Kasumi-1 (cell line): Measurements from ENCODE around the gene LRRC70.
A peak's percentile ranks its signal among the peaks of the same experiment; 100 is the strongest.
"Not testable (repeated sequence)": the region's sequence is repeated elsewhere in the genome, so short reads cannot be mapped to it uniquely, and the experiment has no call there.

Experiments used
- DNase-seq, 2 experiments: peaks; one replicate each; lab custom pipeline; 2025; lab: John Stamatoyannopoulos, UW

The LRRC70 gene

GRCh38 chr5:62578540-62578939, at the start of gene LRRC70:
TSS of gene LRRC70 (plus strand) at chr5:62578819. CDS start at chr5:62579439, 620 bp downstream.
- DNase-seq: peak; percentile 96 to 98

- no peak for DNase-seq
Measured at GRCh38 chr5:62533597-62533996, 45.0 kb upstream of the LRRC70 start.

- no peak for DNase-seq
Measured at GRCh38 chr5:62534461-62535236, 44.0 kb upstream of the LRRC70 start.

GRCh38 chr5:62536232-62536631, 42.4 kb upstream of the LRRC70 start:
- DNase-seq: no peak

GRCh38 chr5:62536783-62537182, 41.8 kb upstream of the LRRC70 start:
- DNase-seq: no peak

- DNase-seq: no peak
Measured at GRCh38 chr5:62538017-62538942, 40.3 kb upstream of the LRRC70 start.

GRCh38 chr5:62542720-62543119, 35.9 kb upstream of the LRRC70 start:
- DNase-seq: no peak

- DNase-seq: peak; percentile 11 to 24
Measured at GRCh38 chr5:62547945-62548630, 30.5 kb upstream of the LRRC70 start.

- DNase-seq: no peak
Measured at GRCh38 chr5:62550103-62550502, 28.5 kb upstream of the LRRC70 start.

- DNase-seq: no peak
Measured at GRCh38 chr5:62555930-62556329, 22.7 kb upstream of the LRRC70 start.

- DNase-seq: no peak
Measured at GRCh38 chr5:62558941-62559340, 19.7 kb upstream of the LRRC70 start.

GRCh38 chr5:62560786-62561185, 17.8 kb upstream of the LRRC70 start:
- DNase-seq: no peak

GRCh38 chr5:62561896-62562295, 16.7 kb upstream of the LRRC70 start:
- no peak for DNase-seq

- no peak for DNase-seq
Measured at GRCh38 chr5:62562867-62563266, 15.8 kb upstream of the LRRC70 start.

- no peak for DNase-seq
Measured at GRCh38 chr5:62564101-62564500, 14.5 kb upstream of the LRRC70 start.

- DNase-seq: not testable (repeated sequence)
Measured at GRCh38 chr5:62565740-62566139, 12.9 kb upstream of the LRRC70 start.

- DNase-seq: no peak
Measured at GRCh38 chr5:62568143-62568542, 10.5 kb upstream of the LRRC70 start.

- DNase-seq: no peak
Measured at GRCh38 chr5:62568800-62569432, 9.7 kb upstream of the LRRC70 start.

GRCh38 chr5:62569470-62569869, 9.1 kb upstream of the LRRC70 start:
- no peak for DNase-seq

GRCh38 chr5:62572918-62573514, 5.6 kb upstream of the LRRC70 start:
- no peak for DNase-seq

GRCh38 chr5:62574599-62574998, 4.0 kb upstream of the LRRC70 start:
- DNase-seq: no peak
